Measurements from ENCODE around the gene WNT2B. TPM values are rescaled to one million over a fixed set of nuclear protein-coding genes. Genes with fewer than 3 reads are reported as not detected.

The WNT2B gene
- polyA plus RNA-seq (2013, experiment 1 of 2) = 22.9 TPM
- 22.8 TPM for polyA plus RNA-seq (2013, experiment 2 of 2)

DNA sequence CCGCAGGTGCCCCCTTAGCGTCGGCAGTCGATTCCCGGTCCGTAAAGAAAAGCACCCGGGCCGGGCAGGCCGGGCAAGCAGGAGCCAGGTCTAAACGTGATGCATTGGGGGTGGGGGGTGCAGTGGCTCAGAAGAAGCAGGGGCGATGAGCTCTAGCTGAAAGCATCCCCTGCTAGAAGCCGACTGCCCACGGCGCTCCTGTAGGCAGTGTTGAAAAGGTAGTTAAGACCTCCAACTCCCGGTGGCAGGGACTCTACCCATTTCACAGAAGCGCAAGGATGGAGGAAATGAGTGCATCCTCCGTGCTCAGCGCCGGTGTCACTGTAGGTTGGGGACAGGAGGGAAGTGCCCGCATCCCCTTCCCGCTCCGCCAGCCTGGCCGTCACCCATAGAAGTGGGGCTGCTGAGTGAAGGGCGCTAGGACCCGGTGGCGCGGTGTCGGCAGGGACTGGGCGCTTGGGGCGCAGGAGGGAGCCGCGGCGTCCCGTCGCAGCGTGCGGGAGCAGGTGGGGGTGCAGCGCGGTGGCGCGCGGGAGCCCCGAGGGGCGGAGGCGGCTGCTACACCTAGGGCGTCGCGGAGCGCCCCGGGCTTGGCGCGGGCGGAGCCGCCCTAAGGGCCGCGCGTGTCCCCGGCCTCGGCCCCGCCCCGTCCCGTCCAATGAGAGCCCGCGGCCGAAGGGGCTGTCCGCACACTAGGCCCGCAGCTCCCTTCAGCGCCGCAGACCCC, at the start of gene WNT2B:
TSS of gene WNT2B (plus strand) at position 688 of the 727 bp plus-strand sequence. CDS start 298 bp downstream, outside the sequence.
- under 1% methylated on average over 45 of the region's 69 CpGs for WGBS
- peak within 1 kb of the TSS; percentile 73 to 82 for H3K4me3 ChIP-seq (ENCODE audit: insufficient read depth in 1 of 2, low read depth in 1 of 2, low read length in 2 of 2)
- H3K4ac ChIP-seq (ENCODE audit: low read depth in 1 of 2, low read length in 2 of 2) = peak within 1 kb of the TSS; percentile 6 to 60
- H3K9me3 ChIP-seq (ENCODE audit: control insufficient read depth, low read length) = no peaks in the 10 kb centered on the region
- H3K27me3 ChIP-seq (ENCODE audit: control insufficient read depth in 1 of 2, insufficient read depth in 1 of 2, low read length in 2 of 2) = peaks cover 0 to 60% of the 10 kb centered on the region in 2 experiments
- H4K91ac ChIP-seq (ENCODE audit: low read length) = peak within 1 kb of the TSS; percentile 63
- peak within 1 kb of the TSS in 1 of 2 experiments; percentile 66 for H3K23ac ChIP-seq (ENCODE audit: low read length in 2 of 2)
- no peak for DNase-seq
- peak within 1 kb of the TSS; percentile 78 for H3K4me2 ChIP-seq (ENCODE audit: low read length, poor library complexity, severe bottlenecking)
- H3K4me1 ChIP-seq (ENCODE audit: control insufficient read depth, insufficient read depth, low read depth, low read length) = peaks cover 40% of the 10 kb centered on the region
- peak within 1 kb of the TSS; percentile 83 for H4K8ac ChIP-seq (ENCODE audit: low read length)
- peak within 1 kb of the TSS; percentile 86 for H2BK15ac ChIP-seq (ENCODE audit: low read depth, poor library complexity, severe bottlenecking)
- peak within 1 kb of the TSS; percentile 10 for H3K27ac ChIP-seq (ENCODE audit: low read length, poor library complexity, severe bottlenecking)
- peak within 1 kb of the TSS; percentile 76 to 77 for H3K18ac ChIP-seq (ENCODE audit: low read depth in 1 of 2, low read length in 2 of 2)
- H2BK12ac ChIP-seq (ENCODE audit: low read length in 2 of 2) = peak within 1 kb of the TSS; percentile 67 to 85
- H3K14ac ChIP-seq (ENCODE audit: low read length in 2 of 2) = peak within 1 kb of the TSS in 1 of 2 experiments; percentile 68
- peaks cover 9% of the 10 kb centered on the region for H3K79me1 ChIP-seq (replicated peaks; ENCODE audit: low read length, poor library complexity, severe bottlenecking)
- peak within 1 kb of the TSS; percentile 59 for H2AFZ ChIP-seq (ENCODE audit: low read depth, low read length)
- H2AK5ac ChIP-seq (ENCODE audit: low read length, severe bottlenecking) = peak within 1 kb of the TSS; percentile 74
- H3K9ac ChIP-seq (ENCODE audit: low read length) = peak within 1 kb of the TSS; percentile 22
- H2BK120ac ChIP-seq (ENCODE audit: low read depth, low read length) = peak within 1 kb of the TSS; percentile 54
- H3K36me3 ChIP-seq (ENCODE audit: control insufficient read depth in 1 of 2, insufficient read depth in 2 of 2, low read depth in 1 of 2, low read length in 2 of 2) = no peaks in the 10 kb centered on the region
- peak within 1 kb of the TSS; percentile 26 for H2BK5ac ChIP-seq (ENCODE audit: low read depth, low read length, poor library complexity, severe bottlenecking)

DNA sequence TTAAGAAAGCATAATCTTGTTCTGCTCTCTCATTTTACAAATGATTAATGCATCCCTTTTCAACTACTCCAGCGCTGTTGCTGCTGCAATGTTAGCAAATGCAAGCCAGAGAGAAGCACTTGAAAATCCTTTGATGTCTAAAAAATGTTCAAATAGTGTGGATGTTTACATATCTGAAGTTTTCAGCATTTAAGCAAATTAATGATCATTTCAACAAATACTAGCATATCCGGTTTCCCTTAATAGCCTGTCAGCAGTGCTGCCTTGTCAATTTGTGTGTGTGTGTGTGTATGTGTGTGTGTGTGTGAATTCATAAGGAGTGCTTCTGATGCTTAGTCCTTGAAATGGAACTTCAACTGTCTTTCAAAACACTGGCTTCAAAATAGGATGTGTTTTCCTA, 48.1 kb upstream of the WNT2B start:
- DNase-seq = peak; percentile 40
- no peak overlapping the region for H3K4me2 ChIP-seq (ENCODE audit: low read length, poor library complexity, severe bottlenecking)

DNA sequence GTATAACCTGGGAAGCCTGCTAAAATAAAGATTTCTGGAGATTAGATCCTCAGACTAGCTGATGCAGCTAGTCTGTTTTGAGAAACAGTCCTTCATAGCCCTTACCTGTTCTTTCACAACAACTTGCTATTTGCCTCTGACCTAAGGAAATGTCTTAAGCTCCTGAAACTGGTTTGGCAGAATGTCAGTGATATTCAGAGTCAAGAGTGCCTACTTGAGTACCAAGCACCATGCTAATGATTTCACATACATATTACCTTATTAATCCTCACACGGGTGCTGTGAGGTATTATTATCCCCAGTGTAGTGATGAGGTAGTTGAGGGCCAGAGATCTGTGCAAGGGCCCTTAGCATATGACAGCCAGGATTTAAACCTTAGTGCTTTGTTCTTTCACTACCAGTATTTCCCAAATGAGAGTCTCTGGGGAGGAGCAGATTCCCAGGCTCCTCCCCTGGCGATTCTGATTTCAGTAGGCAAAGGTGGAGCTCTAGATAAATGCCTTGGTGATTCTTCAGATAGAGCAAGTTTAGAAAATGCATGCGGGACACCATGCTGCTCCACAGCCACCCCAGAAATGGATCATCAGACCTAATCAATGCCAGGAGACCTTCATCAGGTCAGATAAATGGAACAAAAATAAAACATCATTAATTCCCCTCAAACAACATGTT, 47.4 kb upstream of the WNT2B start:
- H3K14ac ChIP-seq (ENCODE audit: low read length in 2 of 2) = no peak overlapping the region
- 82% methylated on average over 2 of the region's 3 CpGs for WGBS

More for the DNA sequence above, 48.1 kb upstream of the WNT2B start:
- H2AFZ ChIP-seq (ENCODE audit: low read depth, low read length) = no peak overlapping the region
- no peak overlapping the region for H4K91ac ChIP-seq (ENCODE audit: low read length)
- H3K9me3 ChIP-seq (ENCODE audit: control insufficient read depth, low read length) = no peaks in the 10 kb centered on the region
- H2BK12ac ChIP-seq (ENCODE audit: low read length in 2 of 2) = no peak overlapping the region
- no peak overlapping the region for H3K18ac ChIP-seq (ENCODE audit: low read depth in 1 of 2, low read length in 2 of 2)
- no peak overlapping the region for H2BK120ac ChIP-seq (ENCODE audit: low read depth, low read length)
- H3K27ac ChIP-seq (ENCODE audit: low read length, poor library complexity, severe bottlenecking) = no peak overlapping the region
- no peak overlapping the region for H2BK15ac ChIP-seq (ENCODE audit: low read depth, poor library complexity, severe bottlenecking)
- H2BK5ac ChIP-seq (ENCODE audit: low read depth, low read length, poor library complexity, severe bottlenecking) = no peak overlapping the region
- peaks cover 26 to 44% of the 10 kb centered on the region in 2 experiments for H3K36me3 ChIP-seq (ENCODE audit: control insufficient read depth in 1 of 2, insufficient read depth in 2 of 2, low read depth in 1 of 2, low read length in 2 of 2)
- no peak overlapping the region for H3K23ac ChIP-seq (ENCODE audit: low read length in 2 of 2)
- 67% methylated on average over 1 of the region's 2 CpGs for WGBS
- H3K4me3 ChIP-seq (ENCODE audit: insufficient read depth in 1 of 2, low read depth in 1 of 2, low read length in 2 of 2) = no peak overlapping the region
- no peak overlapping the region for H3K4ac ChIP-seq (ENCODE audit: low read depth in 1 of 2, low read length in 2 of 2)
- H2AK5ac ChIP-seq (ENCODE audit: low read length, severe bottlenecking) = no peak overlapping the region
- peaks cover 13% of the 10 kb centered on the region for H3K4me1 ChIP-seq (ENCODE audit: control insufficient read depth, insufficient read depth, low read depth, low read length)
- H3K9ac ChIP-seq (ENCODE audit: low read length) = no peak overlapping the region
- H3K27me3 ChIP-seq (ENCODE audit: control insufficient read depth in 1 of 2, insufficient read depth in 1 of 2, low read length in 2 of 2) = no peaks in the 10 kb centered on the region
- H3K14ac ChIP-seq (ENCODE audit: low read length in 2 of 2) = no peak overlapping the region
- H4K8ac ChIP-seq (ENCODE audit: low read length) = no peak overlapping the region
- peaks cover 12% of the 10 kb centered on the region for H3K79me1 ChIP-seq (replicated peaks; ENCODE audit: low read length, poor library complexity, severe bottlenecking)

DNA sequence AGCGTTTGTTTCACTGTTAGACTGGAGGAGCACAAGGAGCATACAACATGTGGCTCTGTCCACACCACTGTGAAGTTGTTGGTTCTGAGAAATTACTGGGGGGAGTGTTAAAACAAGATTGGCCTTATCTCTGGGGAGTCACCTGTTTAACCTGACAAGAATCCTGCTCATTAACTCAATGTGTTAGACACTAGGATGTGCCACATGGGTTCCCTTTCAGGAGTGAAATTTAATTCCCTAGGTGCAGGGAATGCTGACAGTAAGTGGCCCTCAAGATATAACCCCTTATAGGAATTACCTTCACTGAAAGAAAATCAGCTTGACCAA, 45.8 kb upstream of the WNT2B start:
- no peak overlapping the region for H4K8ac ChIP-seq (ENCODE audit: low read length)
- no peaks in the 10 kb centered on the region for H3K27me3 ChIP-seq (ENCODE audit: control insufficient read depth in 1 of 2, insufficient read depth in 1 of 2, low read length in 2 of 2)
- WGBS = 96% methylated on average over 1 of the region's 1 CpG
- H3K4me2 ChIP-seq (ENCODE audit: low read length, poor library complexity, severe bottlenecking) = no peak overlapping the region
- peaks cover 7% of the 10 kb centered on the region for H3K79me1 ChIP-seq (replicated peaks; ENCODE audit: low read length, poor library complexity, severe bottlenecking)
- no peak overlapping the region for H3K4me3 ChIP-seq (ENCODE audit: insufficient read depth in 1 of 2, low read depth in 1 of 2, low read length in 2 of 2)
- DNase-seq = no peak
- H3K18ac ChIP-seq (ENCODE audit: low read depth in 1 of 2, low read length in 2 of 2) = no peak overlapping the region
- no peak overlapping the region for H2AK5ac ChIP-seq (ENCODE audit: low read length, severe bottlenecking)
- peaks cover 10 to 21% of the 10 kb centered on the region in 2 experiments for H3K36me3 ChIP-seq (ENCODE audit: control insufficient read depth in 1 of 2, insufficient read depth in 2 of 2, low read depth in 1 of 2, low read length in 2 of 2)
- H3K4ac ChIP-seq (ENCODE audit: low read depth in 1 of 2, low read length in 2 of 2) = no peak overlapping the region
- H3K23ac ChIP-seq (ENCODE audit: low read length in 2 of 2) = no peak overlapping the region
- H3K27ac ChIP-seq (ENCODE audit: low read length, poor library complexity, severe bottlenecking) = no peak overlapping the region
- no peak overlapping the region for H2BK15ac ChIP-seq (ENCODE audit: low read depth, poor library complexity, severe bottlenecking)
- peaks cover 20% of the 10 kb centered on the region for H3K4me1 ChIP-seq (ENCODE audit: control insufficient read depth, insufficient read depth, low read depth, low read length)
- H2BK12ac ChIP-seq (ENCODE audit: low read length in 2 of 2) = no peak overlapping the region
- H3K9ac ChIP-seq (ENCODE audit: low read length) = no peak overlapping the region
- H2BK5ac ChIP-seq (ENCODE audit: low read depth, low read length, poor library complexity, severe bottlenecking) = no peak overlapping the region
- H4K91ac ChIP-seq (ENCODE audit: low read length) = no peak overlapping the region
- H3K14ac ChIP-seq (ENCODE audit: low read length in 2 of 2) = no peak overlapping the region
- H2AFZ ChIP-seq (ENCODE audit: low read depth, low read length) = no peak overlapping the region
- no peak overlapping the region for H2BK120ac ChIP-seq (ENCODE audit: low read depth, low read length)
- H3K9me3 ChIP-seq (ENCODE audit: control insufficient read depth, low read length) = no peaks in the 10 kb centered on the region

More for the DNA sequence above, 47.4 kb upstream of the WNT2B start:
- no peak for DNase-seq
- no peak overlapping the region for H3K23ac ChIP-seq (ENCODE audit: low read length in 2 of 2)
- no peak overlapping the region for H4K91ac ChIP-seq (ENCODE audit: low read length)
- no peak overlapping the region for H3K4ac ChIP-seq (ENCODE audit: low read depth in 1 of 2, low read length in 2 of 2)
- no peak overlapping the region for H3K9ac ChIP-seq (ENCODE audit: low read length)
- H2BK5ac ChIP-seq (ENCODE audit: low read depth, low read length, poor library complexity, severe bottlenecking) = no peak overlapping the region
- peaks cover 20% of the 10 kb centered on the region for H3K4me1 ChIP-seq (ENCODE audit: control insufficient read depth, insufficient read depth, low read depth, low read length)
- no peak overlapping the region for H3K18ac ChIP-seq (ENCODE audit: low read depth in 1 of 2, low read length in 2 of 2)
- H3K27me3 ChIP-seq (ENCODE audit: control insufficient read depth in 1 of 2, insufficient read depth in 1 of 2, low read length in 2 of 2) = no peaks in the 10 kb centered on the region
- H2BK120ac ChIP-seq (ENCODE audit: low read depth, low read length) = no peak overlapping the region
- no peak overlapping the region for H4K8ac ChIP-seq (ENCODE audit: low read length)
- no peak overlapping the region for H2BK12ac ChIP-seq (ENCODE audit: low read length in 2 of 2)
- H3K36me3 ChIP-seq (ENCODE audit: control insufficient read depth in 1 of 2, insufficient read depth in 2 of 2, low read depth in 1 of 2, low read length in 2 of 2) = peaks cover 19 to 37% of the 10 kb centered on the region in 2 experiments
- no peak overlapping the region for H2BK15ac ChIP-seq (ENCODE audit: low read depth, poor library complexity, severe bottlenecking)
- no peak overlapping the region for H3K4me3 ChIP-seq (ENCODE audit: insufficient read depth in 1 of 2, low read depth in 1 of 2, low read length in 2 of 2)
- H3K79me1 ChIP-seq (replicated peaks; ENCODE audit: low read length, poor library complexity, severe bottlenecking) = peaks cover 12% of the 10 kb centered on the region
- no peak overlapping the region for H3K4me2 ChIP-seq (ENCODE audit: low read length, poor library complexity, severe bottlenecking)
- no peak overlapping the region for H2AFZ ChIP-seq (ENCODE audit: low read depth, low read length)
- no peaks in the 10 kb centered on the region for H3K9me3 ChIP-seq (ENCODE audit: control insufficient read depth, low read length)
- H2AK5ac ChIP-seq (ENCODE audit: low read length, severe bottlenecking) = no peak overlapping the region
- H3K27ac ChIP-seq (ENCODE audit: low read length, poor library complexity, severe bottlenecking) = no peak overlapping the region

Data from mesenchymal stem cell (in vitro differentiated cells and primary cell).